ENCODE data around the gene ZNF892. TPM values are rescaled to one million over a fixed set of nuclear protein-coding genes. Genes with fewer than 3 reads are reported as not detected.

ZNF892 gene
- total RNA-seq, 1 donor from 2014 or later: 2.7 TPM

DNA sequence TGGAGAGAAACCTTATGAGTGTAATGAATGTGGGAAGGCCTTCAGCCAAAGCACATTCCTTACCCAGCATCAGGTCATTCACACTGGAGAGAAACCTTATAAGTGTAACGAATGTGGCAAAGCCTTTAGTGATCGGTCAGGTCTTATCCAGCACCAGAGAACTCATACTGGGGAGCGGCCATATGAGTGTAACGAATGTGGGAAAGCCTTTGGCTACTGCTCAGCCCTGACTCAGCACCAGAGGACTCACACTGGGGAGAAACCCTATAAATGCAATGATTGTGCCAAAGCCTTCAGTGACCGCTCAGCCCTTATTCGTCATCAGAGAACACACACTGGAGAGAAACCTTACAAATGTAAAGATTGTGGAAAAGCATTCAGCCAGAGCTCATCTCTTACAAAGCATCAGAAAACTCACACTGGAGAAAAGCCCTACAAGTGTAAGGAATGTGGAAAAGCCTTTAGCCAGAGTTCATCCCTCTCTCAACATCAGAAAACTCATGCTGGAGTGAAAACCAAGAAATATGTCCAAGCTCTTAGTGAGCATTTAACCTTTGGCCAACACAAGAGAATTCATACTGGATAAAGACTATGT, 7.8 kb downstream of the ZNF892 start:
- Histone ChIP-seq H3K4me1 (no peaks in the 10 kb centered on the region), H3K9me3 (peaks cover 63% of the 10 kb centered on the region), H3K27me3 (no peaks in the 10 kb centered on the region), H3K4me3 (no peak overlapping the region), H3K27ac (no peak overlapping the region), H3K36me3 (peaks cover 4 to 80% of the 10 kb centered on the region in 2 donors)
- TF ChIP-seq POLR2A (IDR thresholded peaks at IDR 0.05): no peak
- no peak for TF ChIP-seq POLR2AphosphoS5 (IDR thresholded peaks at IDR 0.05; ENCODE audit: insufficient read depth in 1 of 2, low read depth in 1 of 2)
- TF ChIP-seq, protein P1, sequence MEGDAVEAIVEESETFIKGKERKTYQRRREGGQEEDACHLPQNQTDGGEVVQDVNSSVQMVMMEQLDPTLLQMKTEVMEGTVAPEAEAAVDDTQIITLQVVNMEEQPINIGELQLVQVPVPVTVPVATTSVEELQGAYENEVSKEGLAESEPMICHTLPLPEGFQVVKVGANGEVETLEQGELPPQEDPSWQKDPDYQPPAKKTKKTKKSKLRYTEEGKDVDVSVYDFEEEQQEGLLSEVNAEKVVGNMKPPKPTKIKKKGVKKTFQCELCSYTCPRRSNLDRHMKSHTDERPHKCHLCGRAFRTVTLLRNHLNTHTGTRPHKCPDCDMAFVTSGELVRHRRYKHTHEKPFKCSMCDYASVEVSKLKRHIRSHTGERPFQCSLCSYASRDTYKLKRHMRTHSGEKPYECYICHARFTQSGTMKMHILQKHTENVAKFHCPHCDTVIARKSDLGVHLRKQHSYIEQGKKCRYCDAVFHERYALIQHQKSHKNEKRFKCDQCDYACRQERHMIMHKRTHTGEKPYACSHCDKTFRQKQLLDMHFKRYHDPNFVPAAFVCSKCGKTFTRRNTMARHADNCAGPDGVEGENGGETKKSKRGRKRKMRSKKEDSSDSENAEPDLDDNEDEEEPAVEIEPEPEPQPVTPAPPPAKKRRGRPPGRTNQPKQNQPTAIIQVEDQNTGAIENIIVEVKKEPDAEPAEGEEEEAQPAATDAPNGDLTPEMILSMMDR (IDR thresholded peaks at IDR 0.05): no peak
- DNase-seq (ENCODE audit: extremely low spot score in 2 of 2): no peak
- intact Hi-C loops (cut with DNase I): loop anchor here (5.0 kb wide), 1 partner anchor 77 kb away; no protein-coding TSS in a partner anchor

DNA sequence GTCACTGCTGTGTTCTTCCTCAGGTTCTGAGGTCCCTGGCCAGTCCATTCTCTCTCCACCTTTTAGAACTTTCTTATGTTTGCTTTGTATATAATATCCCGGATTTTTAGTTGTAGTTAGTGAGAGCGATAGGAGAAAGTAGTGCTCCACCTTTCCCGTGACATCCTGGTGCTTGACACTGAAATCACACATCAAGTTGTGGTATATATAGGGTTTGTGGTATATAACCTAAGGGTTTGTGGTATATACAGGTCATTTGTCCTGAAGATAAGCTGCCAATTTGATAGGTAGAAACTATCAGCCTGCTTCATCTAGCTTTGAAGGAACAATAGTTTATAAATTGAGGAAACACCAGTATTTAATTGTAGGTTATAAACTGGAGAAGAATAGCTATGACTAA, 13.1 kb downstream of the ZNF892 start:
- intact Hi-C loops (cut with DNase I): no loop called here
- peaks cover 0 to 38% of the 10 kb centered on the region in 2 donors for H3K36me3 ChIP-seq
- TF ChIP-seq POLR2AphosphoS5 (IDR thresholded peaks at IDR 0.05; ENCODE audit: insufficient read depth in 1 of 2, low read depth in 1 of 2) (no peak), POLR2A (IDR thresholded peaks at IDR 0.05) (no peak)
- TF ChIP-seq, protein P1 (IDR thresholded peaks at IDR 0.05): no peak

DNA sequence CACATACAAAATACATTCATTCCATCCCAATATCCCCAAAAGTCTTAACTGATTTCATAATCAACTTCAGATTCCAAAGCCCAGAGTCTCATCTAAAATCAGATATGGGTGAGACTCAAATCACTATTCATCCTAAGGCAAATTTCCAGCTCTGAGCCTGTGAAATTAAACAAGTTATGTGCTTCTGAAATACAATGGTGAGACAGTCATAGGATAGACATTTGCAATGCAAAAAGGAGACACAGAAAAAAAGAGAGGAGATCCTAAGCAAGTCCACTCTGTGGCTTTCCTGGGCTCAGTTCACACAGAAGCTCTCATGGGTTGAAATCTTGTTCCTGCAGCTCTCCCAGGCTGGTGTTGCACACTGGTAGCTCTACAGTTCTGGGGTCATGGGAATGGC, 18.3 kb downstream of the ZNF892 start:
- no peak overlapping the region for H3K27ac ChIP-seq
- no peak overlapping the region for H3K4me3 ChIP-seq
- H3K4me1 ChIP-seq: no peaks in the 10 kb centered on the region
- DNase-seq (ENCODE audit: extremely low spot score in 2 of 2): no peak
- H3K27me3 ChIP-seq: no peaks in the 10 kb centered on the region
- TF ChIP-seq, protein P1 (IDR thresholded peaks at IDR 0.05): no peak
- no peak for TF ChIP-seq POLR2AphosphoS5 (IDR thresholded peaks at IDR 0.05; ENCODE audit: insufficient read depth in 1 of 2, low read depth in 1 of 2)
- no peak for TF ChIP-seq POLR2A (IDR thresholded peaks at IDR 0.05)
- peaks cover 0 to 6% of the 10 kb centered on the region in 2 donors for H3K36me3 ChIP-seq
- H3K9me3 ChIP-seq: peaks cover 19% of the 10 kb centered on the region
- intact Hi-C loops (cut with DNase I): no loop called here

More for the DNA sequence above, 13.1 kb downstream of the ZNF892 start:
- DNase-seq (ENCODE audit: extremely low spot score in 2 of 2): no peak
- H3K4me1 ChIP-seq: no peaks in the 10 kb centered on the region
- no peaks in the 10 kb centered on the region for H3K27me3 ChIP-seq
- no peak overlapping the region for H3K27ac ChIP-seq
- H3K4me3 ChIP-seq: no peak overlapping the region
- H3K9me3 ChIP-seq: peaks cover 51% of the 10 kb centered on the region

DNA sequence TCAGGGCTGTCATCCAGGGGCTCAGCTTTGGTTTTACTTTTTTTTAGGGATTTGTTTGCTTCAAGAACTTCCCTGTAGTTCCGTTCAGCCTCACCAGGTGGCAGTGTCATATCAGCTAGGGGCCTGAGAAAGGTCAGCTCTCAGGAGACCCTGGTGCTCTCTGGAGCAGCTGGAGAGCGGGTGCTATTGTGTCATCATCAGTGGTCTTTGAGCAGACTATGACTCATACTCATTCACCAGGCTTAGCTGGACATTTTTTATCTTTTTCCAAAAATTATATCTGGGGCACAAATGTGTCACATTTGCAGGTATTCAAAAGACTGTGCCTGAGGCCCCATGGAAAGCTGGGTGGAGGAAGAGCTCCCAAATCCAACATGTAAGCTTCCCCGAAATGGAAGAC, 24.4 kb downstream of the ZNF892 start:
- DNase-seq (ENCODE audit: extremely low spot score in 2 of 2): no peak
- Histone ChIP-seq H3K9me3 (no peaks in the 10 kb centered on the region), H3K27me3 (no peaks in the 10 kb centered on the region), H3K36me3 (no peaks in the 10 kb centered on the region), H3K27ac (no peak overlapping the region), H3K4me1 (no peaks in the 10 kb centered on the region), H3K4me3 (no peak overlapping the region)
- TF ChIP-seq POLR2A (IDR thresholded peaks at IDR 0.05): no peak
- TF ChIP-seq, protein P1 (IDR thresholded peaks at IDR 0.05): peak in 2 of 3 experiments; percentile 19 to 31
- no peak for TF ChIP-seq POLR2AphosphoS5 (IDR thresholded peaks at IDR 0.05; ENCODE audit: insufficient read depth in 1 of 2, low read depth in 1 of 2)
- intact Hi-C loops (cut with DNase I): no loop called here

- no peaks in the 10 kb centered on the region for H3K9me3 ChIP-seq
- H3K36me3 ChIP-seq: no peaks in the 10 kb centered on the region
- no peak overlapping the region for H3K4me3 ChIP-seq
- intact Hi-C loops (cut with DNase I): no loop called here
- H3K4me1 ChIP-seq: no peaks in the 10 kb centered on the region
- H3K27ac ChIP-seq: no peak overlapping the region
- H3K27me3 ChIP-seq: no peaks in the 10 kb centered on the region
- no peak for DNase-seq (ENCODE audit: extremely low spot score in 2 of 2)
- TF ChIP-seq, protein P1 (IDR thresholded peaks at IDR 0.05): no peak
- TF ChIP-seq POLR2A (IDR thresholded peaks at IDR 0.05): no peak
- TF ChIP-seq POLR2AphosphoS5 (IDR thresholded peaks at IDR 0.05; ENCODE audit: insufficient read depth in 1 of 2, low read depth in 1 of 2): no peak
These were observed 24.9 kb downstream of the ZNF892 start for GRCh38 chr2:95232232-95232631.
